GM19324 (cell line): Measurements from ENCODE around the gene PREX1.

Experiments used
- ATAC-seq: cut with Tn5 transposase; IDR thresholded peaks from one replicate; pipeline ENCODE4 v1.9.1; 2021; ENCODE audit warnings: mild to moderate bottlenecking, moderate library complexity; ENCODE audit not compliant: unreplicated experiment, low FRiP score

Gene PREX1

DNA sequence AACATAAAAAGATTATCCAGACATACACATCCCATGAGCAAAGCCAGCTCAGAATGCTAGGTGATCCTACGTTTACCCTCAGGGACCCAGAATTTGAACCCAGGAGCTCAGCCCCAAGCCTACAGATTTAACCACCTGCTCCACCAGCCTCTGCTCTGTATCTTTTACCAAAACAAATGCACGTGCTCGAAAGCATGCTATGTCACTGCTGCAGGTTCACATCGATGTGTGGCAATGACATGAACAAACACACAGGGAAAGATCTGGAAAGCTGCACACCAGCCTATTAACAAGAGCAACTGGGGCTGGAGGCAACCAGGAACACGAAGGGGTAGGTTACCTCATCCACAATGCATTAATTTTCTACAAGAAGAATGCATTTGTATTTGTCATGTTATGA lies 32.1 kb downstream of the PREX1 start:
- ATAC-seq = no peak

DNA sequence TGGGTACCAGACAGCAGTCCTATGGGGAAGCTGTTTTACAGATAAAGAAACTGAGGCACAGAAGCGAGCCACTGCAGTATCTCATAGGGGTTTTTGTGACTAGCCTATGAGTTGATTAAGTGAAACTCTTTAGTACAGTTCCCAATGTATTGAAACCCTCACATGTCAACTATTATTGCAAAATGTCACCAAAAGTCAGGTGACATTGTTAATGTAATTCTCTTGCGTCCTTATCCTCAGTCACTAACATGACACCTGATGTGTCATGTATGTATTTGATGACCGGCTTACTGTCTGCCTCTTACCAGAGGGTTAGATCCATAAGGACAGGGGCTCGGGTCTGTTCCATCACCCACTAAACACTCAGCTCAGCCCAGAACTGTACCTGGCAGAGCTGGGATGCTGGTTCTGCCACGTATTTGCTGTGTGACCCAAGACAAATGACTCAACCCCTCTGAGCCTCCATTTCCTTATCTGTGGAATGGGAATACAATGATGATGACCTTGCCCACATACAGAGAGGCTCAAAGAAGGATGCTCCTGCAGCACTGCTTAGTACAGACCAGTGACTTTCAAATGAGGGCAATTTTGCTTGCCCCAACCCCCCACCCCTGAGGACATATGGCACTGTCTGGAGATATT lies 32.9 kb downstream of the PREX1 start:
- no peak for ATAC-seq

DNA sequence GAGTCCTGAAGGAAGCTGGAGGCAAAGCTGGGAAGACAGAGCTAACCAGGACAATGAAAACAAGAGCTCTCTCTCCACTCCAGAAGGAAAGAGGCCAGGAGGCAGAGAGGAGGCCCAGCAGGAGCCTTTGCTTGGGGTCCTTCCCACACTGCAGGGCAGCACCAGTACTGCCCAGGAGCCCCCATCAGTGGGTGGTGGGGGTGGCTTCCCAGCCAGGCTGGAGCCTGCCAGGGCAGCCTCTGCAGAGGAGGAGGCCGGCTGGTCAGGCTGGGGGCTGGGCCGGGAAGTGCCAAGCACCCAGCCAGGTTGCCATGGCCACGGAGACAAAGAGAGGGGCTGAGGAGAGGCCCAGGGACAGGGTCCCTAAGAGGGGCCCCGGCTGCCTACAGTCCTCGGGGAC lies 33.4 kb downstream of the PREX1 start:
- ATAC-seq = no peak

DNA sequence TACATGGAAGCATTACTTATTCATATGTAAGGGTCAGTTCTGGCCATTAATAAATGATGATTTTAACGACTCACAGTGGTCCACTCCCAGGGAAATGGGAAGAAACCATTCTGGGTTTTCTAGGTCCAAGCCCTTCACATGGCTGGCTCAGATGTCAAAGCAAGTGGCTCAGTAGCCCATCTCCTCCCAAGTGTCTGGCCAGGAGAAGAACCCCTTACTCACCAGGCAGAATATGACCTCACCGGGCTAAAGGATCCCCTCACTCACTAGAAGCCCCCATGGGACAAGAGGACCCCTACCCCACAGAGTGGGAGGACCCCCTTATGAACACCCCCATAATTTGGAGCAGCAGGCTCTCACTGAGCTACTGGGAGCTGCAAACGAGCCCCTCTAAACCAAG lies 34.0 kb downstream of the PREX1 start:
- ATAC-seq = no peak

DNA sequence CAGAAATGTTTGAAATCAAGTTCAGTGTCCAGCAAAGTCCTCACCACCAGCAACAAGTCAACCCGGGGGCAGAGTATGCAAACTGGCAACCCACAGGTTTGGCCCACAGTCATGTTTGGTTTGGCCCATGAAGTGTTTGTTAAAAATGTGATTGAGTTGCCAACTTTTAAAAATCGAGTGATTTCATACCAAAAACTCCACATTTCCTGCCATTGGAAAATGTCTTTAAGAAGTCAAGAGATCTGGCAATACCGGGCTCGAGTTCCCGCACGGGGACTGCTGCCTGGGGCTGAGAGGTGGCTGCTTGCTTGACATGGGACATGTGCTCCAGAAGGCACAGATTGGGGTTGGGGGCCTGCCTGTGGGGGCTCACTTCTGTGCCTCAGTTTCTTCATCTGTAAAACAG lies 36.1 kb downstream of the PREX1 start:
- no peak for ATAC-seq

DNA sequence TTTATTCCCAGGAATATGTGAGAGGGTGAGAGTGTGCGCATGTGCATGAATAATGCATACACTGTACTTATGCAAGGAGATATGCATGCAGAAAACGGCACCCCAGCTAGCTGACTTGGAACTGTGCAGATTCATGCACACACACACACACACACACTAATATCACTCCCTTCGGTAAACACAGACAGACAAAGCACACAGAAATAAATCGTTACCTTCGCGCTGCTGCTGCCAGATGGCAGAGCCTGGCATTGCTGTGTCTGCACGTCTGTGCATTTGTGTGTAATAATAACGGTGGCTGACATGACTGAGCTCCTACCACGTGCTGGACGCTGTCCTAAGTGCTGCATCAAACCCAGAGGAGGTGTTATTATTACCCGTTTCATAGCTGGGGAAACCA lies 36.8 kb downstream of the PREX1 start:
- ATAC-seq = no peak

DNA sequence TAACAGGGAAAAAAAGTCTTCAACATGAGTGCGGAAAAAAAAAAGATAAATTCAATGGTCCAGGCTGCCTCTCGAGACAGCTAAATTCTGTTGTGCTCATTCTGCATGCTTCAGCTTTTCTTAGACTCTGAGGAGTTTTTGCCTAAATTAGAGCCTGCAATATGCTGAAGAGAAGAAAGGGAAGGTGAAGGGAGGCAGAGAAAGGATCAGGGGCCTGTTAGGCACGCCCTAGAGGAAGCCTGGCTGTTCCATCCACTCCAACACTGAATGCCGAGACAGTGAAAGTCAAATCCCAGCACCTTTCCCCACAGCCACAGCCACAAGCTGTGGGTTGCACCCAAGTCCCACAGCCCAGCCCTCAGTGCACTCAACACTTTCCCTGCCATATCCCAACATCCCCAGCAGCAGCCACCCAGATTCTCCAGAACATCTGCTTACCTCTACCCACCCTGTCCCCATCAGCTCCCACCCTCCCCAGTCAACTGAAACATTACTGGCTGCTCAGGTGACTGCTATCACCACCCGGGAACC lies 37.3 kb downstream of the PREX1 start:
- ATAC-seq = no peak

DNA sequence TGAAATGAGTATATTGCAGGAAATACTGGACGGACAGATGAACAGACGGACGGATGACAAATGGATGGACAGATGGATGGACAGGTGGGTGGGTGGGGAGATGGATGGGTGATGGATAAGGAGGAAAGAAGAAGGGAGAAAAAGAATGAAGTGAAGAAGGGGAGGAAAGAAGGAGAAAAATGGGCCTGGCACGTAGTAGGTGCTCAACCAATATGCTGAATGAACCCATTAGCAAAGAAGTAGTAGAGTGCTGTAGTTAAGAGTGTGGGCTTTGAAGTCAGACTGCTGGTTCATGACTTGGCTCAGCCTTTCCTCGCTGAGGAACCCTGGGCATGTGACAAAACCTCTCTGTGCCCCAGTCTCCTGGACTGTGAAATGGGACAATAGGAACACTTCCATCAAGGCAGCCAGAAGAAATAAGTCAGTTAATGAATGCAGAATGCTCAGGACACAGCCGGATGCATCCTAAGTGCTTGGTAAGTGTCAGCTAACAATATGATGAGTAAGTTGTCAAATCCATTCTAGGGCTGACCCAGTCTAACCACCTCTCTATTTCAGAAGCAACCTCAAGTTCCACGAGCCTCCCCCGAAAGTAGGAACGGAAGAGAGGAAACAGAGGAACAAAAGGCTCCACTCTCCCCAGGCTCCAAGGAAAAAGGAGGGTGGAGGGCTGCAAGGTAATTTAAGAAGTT lies 37.9 kb downstream of the PREX1 start:
- ATAC-seq = no peak

DNA sequence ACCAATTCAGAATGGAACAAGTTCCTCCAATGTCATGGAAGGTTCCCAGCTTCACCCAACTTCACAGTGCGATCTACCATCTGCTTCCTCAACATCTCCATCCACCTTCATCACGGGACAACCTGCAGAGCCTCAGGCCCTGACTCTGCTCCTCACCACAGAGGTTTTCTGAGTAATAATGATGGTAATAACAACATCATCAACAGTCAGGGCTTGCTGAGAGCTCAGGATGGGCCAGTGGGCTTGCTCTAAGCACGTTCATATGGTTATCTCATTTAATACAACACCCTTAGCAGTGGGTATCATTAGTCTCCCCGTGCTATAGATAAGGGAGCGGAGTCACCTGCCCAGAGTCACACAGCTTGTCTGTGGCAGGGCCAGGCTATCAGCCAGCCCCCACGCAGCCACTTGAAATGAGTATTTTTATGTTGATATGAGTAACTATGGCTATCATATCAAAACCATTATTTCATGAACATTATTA lies 38.6 kb downstream of the PREX1 start:
- ATAC-seq = peak; percentile 14

DNA sequence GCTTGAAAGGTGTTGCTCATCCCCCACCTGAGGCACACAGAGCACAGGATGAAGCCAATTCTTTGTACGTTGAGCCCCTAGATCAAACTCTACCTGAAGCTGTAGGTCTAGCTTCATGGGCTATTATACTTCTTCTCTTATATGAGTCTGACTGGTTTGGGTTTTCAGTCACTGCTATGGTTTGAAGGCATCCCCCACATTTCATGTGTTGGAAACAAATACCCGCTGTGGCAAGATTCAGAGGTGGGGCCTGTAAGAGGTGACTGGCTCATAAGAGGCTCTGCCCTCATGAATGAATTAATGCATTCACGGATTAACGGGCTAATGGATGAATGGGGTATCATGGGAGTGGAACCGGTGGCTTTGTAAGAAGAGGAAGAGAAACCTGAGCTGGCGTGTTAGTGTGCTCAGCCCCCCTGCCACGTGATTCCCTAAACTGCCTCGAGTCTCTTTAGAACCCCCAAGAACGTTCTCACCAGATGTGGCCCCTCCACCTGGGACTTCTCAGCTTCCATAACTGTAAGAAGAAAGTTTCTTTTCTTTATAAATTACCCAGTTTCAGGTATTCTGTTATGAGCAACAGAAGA lies 39.2 kb downstream of the PREX1 start:
- ATAC-seq = peak; percentile 60

DNA sequence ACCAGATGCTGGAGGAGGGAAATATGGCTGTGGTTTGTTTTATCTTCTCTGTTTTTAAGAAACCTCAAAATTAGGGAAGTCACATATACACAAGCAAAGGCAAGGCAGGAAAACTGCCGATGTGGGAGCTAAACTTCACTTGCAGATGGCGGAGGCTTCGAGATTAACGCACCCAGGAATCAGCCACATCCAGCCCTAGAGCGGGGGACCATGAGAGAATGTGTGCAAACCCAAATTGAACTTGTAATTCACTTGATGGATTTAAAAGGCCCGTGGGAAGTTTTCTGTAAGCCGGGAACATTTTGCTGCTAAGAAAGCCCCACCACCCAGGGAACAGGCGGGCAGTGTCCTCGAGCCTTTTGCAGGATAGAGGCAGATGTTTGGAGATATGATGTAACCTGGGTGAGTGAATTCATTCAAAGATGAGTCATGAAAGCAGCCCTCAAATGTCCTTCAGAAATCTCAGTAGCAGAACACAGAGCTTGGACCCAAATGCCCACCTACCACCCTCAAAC lies 39.9 kb downstream of the PREX1 start:
- ATAC-seq = no peak

DNA sequence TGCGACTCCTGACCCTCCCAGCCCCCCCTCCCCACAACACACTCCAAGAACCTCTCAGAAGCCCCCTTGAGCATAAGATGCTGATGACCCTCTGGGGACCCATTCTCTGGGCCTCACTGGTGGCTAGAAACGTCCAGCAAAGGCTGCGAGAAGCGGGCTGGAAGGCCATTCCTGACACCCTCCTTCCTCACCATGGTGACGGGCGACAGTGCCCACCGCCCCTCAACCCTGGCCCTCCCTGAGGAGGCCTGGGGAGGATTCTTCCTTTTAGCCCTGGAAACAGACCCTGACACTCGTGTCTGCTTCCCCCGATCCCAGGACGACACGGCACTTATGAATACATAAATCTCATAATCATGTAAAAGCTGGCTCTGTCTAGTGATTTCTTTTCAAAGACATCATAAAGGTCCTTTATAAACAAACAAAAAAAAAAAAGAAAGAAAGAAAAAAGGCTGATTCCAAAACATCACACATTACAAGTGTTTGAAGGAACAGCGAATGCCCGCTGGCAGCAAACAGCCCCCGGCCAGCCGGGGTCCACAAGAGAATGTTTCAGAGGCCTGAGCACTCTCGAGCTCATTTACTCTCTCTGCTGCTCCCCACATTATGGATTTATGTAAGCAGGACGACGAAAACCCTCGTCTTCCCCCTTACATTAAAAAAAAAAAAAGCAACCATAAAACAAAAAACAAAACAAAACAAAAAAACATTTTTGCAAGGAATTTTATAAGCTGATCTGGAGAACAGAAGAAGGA lies 40.7 kb downstream of the PREX1 start:
- no peak for ATAC-seq

DNA sequence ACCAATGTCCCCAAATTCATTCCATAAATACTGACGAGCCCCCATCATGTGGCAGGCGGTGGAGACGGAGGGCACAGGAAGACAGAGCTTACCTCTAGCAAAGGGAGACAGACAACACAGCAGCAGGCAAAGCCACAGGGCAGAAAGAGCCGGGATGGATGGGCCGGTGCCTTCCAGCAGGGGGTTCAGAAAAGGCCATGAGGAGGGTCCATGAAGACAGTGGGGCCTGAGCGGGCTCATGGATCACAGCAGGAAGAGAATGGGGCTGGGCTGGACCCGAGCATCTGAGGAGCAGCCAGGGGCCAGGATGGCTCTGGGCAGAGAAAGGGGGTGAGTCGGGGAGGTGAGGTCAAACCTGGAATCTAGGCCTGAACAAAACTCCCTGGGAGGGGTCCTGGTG lies 42.0 kb downstream of the PREX1 start:
- no peak for ATAC-seq

DNA sequence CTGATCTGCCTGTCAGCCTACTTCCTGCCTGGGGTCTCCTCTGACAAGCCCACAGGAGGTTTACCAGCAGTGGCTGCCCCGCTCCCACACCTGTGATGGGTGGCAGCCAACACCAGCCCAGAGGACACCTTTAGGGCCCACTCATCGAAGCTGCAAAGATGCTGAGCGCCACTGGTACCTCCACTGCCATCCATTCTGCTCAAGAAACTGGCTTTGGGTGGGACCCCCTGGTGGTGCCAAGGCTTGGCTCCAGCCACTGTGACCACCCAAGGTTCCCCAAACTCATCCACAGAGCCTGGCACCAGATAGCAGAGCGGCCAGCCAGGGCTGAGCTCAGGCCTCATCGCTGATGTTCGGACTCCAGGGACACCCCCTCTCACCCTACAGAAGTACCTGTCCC lies 42.5 kb downstream of the PREX1 start:
- ATAC-seq = no peak

DNA sequence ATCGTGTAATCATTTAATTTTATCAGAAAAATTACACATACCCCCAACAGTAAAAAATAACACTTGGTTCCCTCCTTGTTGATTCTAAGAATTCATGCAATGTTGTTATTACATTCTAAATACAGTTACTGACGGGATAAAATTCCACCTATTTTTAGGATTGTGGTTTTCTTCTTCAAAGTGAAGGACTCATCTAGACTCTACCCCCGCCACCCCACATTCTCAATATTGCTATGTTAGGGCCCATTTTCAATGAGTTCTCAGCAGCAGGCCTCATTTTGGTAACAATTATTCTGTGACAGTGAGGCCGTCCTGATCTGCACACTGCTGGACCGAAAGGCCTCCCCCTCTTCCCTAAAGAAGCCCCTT lies 43.5 kb downstream of the PREX1 start:
- ATAC-seq = no peak

DNA sequence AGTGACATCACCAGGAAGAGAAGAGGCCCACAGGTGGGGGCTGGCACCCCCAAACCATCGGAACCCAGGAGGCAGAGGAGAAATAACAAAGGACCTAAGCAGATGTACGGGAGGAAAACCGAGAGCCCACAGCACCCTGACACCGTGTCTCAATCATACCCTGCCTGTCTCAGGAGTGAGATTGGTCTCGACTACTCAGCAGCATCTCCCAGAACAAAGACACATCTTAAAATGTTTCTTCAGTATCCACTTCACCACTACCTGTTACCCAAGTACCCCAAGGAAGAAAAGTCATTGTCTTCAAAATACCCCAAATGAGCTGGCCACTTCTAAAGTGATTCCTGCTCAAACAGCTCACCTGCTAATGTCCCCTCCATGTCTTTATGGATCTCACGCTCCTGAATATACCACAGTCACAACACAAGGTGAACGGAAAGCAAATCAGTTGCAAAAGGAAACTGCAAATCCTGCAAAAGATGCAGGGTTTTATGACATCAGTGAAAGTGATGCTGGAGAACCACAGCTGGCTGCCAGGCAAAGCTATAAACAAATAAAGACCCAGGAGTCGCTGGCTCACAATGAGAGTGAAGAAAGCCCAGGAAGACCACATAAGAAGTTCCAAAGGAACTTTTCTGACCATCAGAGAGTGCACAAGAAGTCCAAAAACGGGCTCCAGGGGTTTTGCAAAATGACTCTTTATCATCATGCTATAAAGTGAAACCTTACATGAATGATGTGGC lies 44.1 kb downstream of the PREX1 start:
- no peak for ATAC-seq

DNA sequence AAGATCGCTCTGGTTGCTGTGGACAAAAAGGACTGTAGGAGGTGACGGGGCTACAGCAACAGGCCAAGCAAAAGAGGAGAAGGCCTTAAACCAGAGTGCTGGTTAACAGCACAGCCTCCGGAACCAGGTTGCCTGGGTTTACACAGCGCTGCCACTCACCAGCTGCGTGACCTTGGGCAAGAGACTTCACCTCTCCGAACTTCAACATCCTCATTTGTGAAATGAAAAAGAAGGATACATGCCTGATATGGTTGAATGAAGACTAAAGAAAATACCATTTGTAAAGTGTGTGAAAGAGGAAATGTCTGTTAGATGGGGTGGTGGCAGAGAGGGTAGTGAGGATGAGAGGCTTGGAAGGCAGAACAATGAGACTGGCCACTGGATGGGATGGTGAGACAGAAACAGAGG lies 44.9 kb downstream of the PREX1 start:
- ATAC-seq = no peak

DNA sequence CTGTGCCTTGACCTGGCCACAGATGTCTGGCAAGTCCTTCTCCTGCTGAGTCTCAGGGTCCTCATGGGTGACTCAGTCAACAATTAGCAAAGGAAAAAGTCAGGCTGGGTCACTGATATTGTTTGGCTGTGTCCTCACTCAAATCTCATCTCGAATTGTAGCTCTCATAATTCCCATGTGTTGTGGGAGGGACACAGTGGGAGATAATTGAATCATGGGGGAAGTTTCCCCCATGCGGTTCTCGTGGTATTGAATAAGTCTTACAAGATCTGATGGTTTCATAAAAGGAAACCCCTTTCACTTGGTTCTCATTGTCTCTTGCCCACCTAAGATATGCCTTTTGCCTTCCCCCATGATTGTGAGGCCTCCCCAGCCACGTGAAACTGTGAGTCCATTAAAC lies 45.7 kb downstream of the PREX1 start:
- ATAC-seq = no peak

DNA sequence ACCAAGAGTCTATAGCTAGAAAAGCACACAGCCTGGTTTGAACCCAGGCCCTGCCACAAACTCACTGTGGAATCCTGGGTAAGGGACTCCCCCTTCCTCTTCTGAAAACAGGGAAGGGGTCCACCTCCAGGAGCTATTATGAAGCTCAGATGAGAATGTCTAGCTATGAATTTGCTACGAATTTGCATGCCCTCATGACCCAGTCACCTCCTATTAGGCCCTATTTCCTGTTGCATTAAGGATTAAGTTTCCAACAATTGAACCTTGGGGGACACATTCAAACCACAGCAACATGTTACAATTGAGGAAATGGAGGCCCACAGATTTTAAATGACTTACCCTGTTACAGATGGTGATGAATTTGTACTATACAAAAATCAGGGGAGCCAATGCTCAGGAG lies 46.2 kb downstream of the PREX1 start:
- ATAC-seq = no peak

DNA sequence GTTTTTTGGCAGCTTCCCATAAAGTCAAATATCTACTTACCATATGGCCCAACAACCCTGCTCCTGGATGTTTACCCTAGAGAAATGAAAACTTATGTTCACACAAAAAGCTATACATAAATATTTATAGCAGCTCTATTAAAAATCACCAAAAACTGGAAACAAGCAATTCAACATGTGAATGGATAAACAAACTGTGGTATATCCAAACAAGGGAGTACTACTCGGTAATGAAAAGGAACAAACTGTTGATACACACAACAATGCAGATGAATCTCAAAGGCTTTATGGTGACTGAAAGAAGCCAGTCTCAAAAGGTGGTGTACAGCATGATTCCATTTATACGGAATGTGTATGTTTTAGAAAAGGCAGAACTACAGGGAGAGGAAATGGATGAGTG lies 48.4 kb downstream of the PREX1 start:
- no peak for ATAC-seq
